Activated CD8-positive, alpha-beta memory T cell treated with anti-CD3 and anti-CD28 coated beads for 36 hours (primary cell): ENCODE data around the gene PGAP3. TPM values are rescaled to one million over a fixed set of nuclear protein-coding genes. Genes with fewer than 3 reads are reported as not detected.

ENCODE experiments used
- CTCF ChIA-PET: fragments of 350-600 bp; sonication (Branson Sonifier 250); formaldehyde crosslinking; loops from one replicate; lab custom pipeline; 2021; ENCODE audit warnings: antibody characterized with exemption; lab: Charles Lee
- POLR2A ChIA-PET: fragments of 350-600 bp; sonication (Branson Sonifier 250); formaldehyde crosslinking; loops from one replicate; lab custom pipeline; 2021; ENCODE audit warnings: antibody characterized with exemption; lab: Charles Lee
- total RNA-seq, 2 experiments: library from RNA; stranded (reverse); gene quantifications; one replicate each; pipeline ENCODE4 v1.2.3, GENCODE V29; 2021

PGAP3 gene
- total RNA-seq, 2 experiments from 2014 or later, result 6.6 to 8.6 TPM

DNA sequence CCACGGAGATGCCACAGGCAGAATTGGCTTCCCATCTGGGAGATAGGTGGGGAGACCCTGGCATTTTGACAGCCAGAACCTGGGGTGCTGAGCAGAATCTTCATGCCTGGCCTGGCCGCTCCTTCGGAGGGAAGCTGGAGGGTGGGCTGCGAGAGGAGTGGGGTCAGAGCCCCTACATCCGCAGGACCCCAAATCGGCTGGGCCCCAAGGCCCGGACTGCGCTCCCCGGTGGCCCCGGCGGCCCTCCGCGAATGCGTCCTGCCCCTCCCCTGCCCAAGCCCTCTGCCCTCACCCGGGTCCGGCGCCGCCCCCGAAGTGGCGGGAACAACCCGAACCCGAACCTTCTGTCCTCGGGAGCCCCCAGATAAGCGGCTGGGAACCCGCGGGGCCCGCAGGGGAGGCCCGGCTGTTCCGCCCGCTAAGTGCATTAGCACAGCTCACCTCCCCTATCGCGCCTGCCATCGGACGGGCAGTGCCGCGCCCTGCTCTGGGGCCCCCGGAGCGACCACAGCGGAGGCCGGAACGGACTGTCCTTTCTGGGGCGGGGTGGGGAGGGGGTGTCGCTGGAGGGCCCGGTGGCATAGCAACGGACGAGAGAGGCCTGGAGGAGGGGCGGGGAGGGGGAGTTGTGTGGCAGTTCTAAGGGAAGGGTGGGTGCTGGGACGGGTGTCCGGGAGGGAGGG lies 20.5 kb downstream of the PGAP3 start:
- CTCF ChIA-PET, result interaction anchor here (0.6 to 4.1 kb wide), 7 partner anchors 11 to 67 kb away, joined by 3 to 28 read pairs (median 4); partner anchors contain the start of gene PGAP3
- POLR2A ChIA-PET, result interaction anchor here (1.0 kb wide), 1 partner anchor 63 kb away, joined by 3 read pairs; the partner anchor contains the start of gene MIEN1

DNA sequence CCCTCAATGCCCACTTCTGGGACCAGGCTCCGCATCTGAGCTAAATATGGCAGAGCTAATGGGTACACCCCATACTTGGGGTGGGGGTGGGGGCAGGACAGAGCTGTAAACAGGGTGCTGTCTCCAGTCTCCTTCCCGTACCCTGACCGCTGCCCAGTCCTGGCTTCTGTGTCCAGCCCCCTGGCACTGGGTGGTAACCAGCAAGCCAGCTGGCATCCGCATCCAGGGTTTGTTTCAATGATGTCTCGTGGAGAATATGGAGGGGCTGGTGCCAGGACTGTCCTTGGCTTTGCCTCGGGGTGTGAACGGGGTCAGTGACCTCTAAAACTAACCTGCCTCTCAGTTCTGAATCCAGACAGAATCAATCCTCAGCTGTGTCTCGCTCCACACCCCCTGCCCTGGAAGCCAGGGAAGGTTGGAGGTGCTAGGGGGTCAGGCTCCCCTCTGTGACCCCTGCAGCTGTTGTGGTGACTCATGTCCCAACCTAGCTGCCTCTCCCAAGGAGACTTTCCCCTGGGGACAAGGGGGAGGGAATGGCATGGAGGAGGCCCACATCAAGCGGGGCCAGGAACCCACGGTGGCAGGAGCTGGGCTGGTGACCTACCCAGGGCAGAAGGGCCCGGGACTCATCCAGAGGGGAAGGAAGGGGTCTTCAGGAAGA lies 21.1 kb downstream of the PGAP3 start:
- ChIA-PET POLR2A (interaction anchor here (1.0 kb wide), 1 partner anchor 63 kb away, joined by 3 read pairs; the partner anchor contains the start of gene MIEN1), CTCF (interaction anchor here (1.1 to 4.1 kb wide), 7 partner anchors 13 to 146 kb away, joined by 3 to 28 read pairs (median 6); partner anchors contain the start of gene PGAP3)

DNA sequence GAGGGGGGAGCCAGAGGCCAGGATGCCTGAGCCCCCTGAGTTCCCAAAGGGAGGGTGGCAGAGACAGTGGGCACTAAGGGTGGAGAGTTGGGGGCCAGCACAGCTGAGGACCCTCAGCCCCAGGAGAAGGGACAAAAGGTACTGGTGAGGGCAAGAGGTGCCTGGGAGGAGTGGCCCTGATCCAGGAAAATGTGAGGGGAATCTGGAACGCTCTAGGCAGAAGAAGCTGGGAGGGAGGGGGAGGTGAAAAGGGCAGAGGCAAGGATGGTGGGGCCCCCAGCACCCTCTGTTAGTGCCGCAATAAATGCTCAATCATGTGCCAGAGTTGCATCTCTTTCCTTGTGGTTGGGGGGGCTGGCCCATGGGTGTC lies 21.6 kb downstream of the PGAP3 start:
- CTCF ChIA-PET, result interaction anchor here (1.1 to 4.1 kb wide), 5 partner anchors 13 to 146 kb away, joined by 3 to 19 read pairs (median 6); no protein-coding TSS in a partner anchor
- POLR2A ChIA-PET, result no interaction called here

DNA sequence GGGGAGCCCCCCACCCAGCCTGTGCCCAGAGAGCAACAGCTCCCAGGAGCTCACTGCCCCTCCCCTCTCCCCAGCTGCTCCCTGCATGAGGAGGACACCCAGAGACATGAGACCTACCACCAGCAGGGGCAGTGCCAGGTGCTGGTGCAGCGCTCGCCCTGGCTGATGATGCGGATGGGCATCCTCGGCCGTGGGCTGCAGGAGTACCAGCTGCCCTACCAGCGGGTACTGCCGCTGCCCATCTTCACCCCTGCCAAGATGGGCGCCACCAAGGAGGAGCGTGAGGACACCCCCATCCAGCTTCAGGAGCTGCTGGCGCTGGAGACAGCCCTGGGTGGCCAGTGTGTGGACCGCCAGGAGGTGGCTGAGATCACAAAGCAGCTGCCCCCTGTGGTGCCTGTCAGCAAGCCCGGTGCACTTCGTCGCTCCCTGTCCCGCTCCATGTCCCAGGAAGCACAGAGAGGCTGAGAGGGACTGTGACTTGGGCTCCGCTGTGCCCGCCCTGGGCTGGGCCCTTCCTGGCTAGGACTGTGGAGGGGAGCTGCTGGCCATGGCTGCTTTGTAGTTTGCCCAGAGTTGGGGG lies 22.1 kb downstream of the PGAP3 start:
- POLR2A ChIA-PET, result no interaction called here
- CTCF ChIA-PET, result interaction anchor here (1.3 to 4.1 kb wide), 3 partner anchors 42 to 147 kb away, joined by 3 to 19 read pairs (median 6); no protein-coding TSS in a partner anchor

DNA sequence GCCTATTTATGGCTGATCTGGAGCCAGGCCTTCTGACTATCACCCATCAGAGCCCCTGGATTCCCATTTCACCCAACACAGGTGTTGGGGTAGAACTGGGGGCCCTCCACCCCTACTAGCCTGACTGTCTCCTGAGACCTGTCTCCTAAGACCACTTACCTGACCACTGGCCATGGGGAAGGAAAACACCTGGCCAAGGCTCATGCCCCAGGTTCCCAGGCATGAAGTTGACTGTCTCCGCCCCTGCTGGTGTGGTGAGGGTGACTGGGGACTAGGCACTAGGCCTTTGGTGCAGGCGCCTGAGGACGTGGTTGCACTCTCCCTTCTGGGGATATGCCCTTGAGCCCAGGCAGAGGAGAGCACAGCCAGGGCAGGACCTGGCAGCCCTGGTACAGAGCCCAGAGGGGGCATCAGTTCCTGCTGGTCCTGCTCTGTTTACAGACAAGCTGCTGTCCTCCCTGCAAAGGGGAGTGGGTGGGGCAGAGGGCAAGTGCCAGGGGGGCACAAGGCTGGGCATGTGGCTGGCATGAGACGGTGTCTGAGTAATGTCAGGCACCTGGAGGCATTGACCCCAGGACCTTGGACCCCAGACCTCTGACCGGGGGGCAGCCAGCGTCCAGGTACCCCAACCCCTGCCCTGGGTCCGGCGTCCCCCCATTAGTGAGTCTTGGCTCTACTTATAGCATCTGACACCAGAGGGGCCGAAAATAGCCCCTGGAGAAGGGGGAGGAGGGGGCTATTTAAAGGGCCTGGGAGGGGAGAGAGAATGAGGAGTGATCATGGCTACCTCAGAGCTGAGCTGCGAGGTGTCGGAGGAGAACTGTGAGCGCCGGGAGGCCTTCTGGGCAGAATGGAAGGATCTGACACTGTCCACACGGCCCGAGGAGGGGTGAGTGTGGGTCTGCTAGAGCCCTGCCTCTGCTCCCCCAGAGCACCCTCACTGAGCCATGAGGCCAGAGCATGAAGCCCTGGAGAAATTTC lies 23.0 kb downstream of the PGAP3 start, which contains the start of gene TCAP:
Gene TCAP (plus strand): TSS at position 769 of the 981 bp plus-strand sequence. CDS start 11 bp downstream, at position 780.
- ChIA-PET POLR2A (no interaction called here), CTCF (interaction anchor here (1.5 to 4.1 kb wide), 3 partner anchors 10 to 43 kb away, joined by 5 to 19 read pairs (median 6); no protein-coding TSS in a partner anchor)

DNA sequence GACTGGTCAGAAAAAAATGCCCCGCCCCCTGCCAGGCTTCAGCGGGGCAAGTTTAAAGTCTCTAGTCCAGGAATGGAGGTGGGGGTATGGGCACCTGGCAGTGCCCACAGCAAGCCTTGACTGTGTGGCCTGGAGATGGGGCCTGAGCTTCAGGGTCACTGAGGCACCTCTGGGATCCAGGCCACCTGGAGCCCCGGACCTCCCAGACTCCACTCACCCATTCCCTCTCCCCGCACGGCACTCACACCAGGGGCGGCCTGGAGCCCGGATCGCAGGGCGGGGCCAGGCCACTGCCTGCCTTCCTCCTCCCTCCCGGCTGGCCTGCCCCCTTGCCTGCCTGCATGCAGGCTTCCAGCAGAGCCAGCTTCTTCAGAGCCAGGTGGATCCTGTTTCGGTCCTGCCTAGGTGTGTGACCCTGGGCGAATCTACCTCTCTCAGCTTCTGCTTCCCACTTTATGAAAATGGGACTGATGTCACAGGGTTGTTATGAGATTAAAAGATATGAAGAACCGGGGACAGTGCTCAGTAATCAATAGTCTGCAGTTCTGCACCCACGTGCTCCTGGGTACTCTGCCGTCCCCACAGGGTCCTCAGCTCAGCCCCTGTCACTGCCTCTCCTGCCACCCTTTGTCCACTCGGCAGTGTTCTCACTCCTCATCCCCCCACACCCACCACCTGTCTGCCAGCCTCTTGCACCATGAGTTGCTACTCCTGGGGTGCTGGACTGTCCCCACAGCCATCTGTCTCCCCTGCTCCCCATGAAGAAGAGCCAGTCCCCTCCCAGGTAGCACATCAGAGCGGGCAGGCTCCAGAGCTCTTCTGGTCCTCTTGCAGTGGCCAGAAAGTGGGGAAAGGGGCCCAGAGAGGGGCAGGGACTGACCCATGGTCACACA lies 23.9 kb downstream of the PGAP3 start:
- CTCF ChIA-PET, result interaction anchor here (1.8 kb wide), 1 partner anchor 10 kb away, joined by 5 read pairs; no protein-coding TSS in a partner anchor
- POLR2A ChIA-PET, result no interaction called here

DNA sequence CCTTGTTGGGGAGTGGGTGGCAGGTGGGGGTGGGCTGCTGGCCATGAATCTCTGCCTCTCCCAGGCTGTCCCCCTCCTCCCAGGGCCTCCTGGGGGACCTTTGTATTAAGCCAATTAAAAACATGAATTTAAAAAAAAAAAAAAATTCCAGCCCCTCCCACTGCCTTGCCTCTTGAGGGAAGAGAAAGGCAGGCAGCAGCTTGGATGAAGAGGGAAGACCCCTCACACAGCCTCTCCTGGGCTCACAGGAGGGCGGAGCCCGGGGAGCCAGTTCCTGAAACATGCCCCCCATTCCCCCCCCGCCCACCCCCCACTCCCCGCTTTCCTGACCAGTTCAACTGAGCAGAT lies 24.5 kb downstream of the PGAP3 start:
- POLR2A ChIA-PET, result no interaction called here
- CTCF ChIA-PET, result interaction anchor here (1.8 kb wide), 1 partner anchor 9 kb away, joined by 5 read pairs; no protein-coding TSS in a partner anchor

DNA sequence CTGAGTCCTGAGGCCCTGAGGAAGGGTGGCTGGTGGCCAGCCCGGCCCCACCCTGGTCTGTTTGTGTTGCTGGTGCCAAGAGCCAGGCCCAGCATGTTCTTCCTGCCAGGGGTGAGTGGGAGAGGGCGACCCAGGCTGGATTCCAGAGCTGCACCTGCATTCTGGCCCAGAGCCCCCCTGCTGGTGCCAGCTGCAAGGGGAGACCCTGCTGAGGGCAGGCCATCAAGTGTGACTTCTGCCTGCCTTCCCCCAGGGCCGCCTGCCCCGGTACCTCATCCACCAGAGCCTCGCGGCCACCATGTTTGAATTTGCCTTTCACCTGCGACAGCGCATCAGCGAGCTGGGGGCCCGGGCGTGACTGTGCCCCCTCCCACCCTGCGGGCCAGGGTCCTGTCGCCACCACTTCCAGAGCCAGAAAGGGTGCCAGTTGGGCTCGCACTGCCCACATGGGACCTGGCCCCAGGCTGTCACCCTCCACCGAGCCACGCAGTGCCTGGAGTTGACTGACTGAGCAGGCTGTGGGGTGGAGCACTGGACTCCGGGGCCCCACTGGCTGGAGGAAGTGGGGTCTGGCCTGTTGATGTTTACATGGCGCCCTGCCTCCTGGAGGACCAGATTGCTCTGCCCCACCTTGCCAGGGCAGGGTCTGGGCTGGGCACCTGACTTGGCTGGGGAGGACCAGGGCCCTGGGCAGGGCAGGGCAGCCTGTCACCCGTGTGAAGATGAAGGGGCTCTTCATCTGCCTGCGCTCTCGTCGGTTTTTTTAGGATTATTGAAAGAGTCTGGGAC lies 25.1 kb downstream of the PGAP3 start:
- CTCF ChIA-PET, result interaction anchor here (1.8 kb wide), 1 partner anchor 8 kb away, joined by 5 read pairs; no protein-coding TSS in a partner anchor
- POLR2A ChIA-PET, result no interaction called here

DNA sequence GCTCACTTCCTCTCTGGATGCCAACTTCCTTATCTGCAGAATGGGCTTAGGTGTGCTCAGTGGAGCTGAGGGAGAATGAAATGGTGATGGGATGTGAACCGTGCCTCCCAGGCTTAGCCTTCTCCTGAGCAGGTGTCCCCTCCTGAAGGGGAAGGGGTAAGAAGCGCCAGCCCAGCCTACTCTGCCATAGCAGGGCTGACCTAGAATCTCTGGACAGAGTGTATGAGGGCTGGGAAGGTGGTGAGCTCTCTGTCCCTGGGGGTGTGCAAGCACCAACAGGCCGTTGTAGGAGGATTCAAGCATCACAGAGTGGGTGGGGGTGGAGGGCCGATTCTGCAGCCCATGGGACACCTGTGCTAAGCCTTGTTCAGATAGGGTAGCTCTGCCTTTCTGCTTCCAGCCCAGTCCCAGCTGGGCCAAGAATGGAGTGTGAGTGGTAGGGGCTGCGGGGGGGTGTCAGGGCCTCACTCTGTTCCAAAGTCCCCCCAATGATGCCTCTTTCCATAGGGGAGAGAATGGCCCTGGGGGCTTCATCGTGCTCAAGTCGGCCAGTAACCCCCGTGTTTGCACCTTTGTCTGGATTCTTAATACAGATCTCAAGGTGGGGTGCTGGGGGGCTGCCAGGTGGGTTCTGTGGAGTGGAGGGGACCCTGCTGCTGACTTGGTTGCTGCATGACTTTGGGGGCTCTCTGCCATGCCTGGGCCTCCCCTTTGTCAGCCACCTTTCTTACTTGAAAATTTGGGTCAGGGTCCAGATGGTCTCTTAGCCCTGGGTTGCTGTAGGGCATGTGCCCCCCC lies 25.9 kb downstream of the PGAP3 start:
- CTCF ChIA-PET, result interaction anchor here (1.2 kb wide), 1 partner anchor 10 kb away, joined by 3 read pairs; no protein-coding TSS in a partner anchor
- POLR2A ChIA-PET, result no interaction called here

DNA sequence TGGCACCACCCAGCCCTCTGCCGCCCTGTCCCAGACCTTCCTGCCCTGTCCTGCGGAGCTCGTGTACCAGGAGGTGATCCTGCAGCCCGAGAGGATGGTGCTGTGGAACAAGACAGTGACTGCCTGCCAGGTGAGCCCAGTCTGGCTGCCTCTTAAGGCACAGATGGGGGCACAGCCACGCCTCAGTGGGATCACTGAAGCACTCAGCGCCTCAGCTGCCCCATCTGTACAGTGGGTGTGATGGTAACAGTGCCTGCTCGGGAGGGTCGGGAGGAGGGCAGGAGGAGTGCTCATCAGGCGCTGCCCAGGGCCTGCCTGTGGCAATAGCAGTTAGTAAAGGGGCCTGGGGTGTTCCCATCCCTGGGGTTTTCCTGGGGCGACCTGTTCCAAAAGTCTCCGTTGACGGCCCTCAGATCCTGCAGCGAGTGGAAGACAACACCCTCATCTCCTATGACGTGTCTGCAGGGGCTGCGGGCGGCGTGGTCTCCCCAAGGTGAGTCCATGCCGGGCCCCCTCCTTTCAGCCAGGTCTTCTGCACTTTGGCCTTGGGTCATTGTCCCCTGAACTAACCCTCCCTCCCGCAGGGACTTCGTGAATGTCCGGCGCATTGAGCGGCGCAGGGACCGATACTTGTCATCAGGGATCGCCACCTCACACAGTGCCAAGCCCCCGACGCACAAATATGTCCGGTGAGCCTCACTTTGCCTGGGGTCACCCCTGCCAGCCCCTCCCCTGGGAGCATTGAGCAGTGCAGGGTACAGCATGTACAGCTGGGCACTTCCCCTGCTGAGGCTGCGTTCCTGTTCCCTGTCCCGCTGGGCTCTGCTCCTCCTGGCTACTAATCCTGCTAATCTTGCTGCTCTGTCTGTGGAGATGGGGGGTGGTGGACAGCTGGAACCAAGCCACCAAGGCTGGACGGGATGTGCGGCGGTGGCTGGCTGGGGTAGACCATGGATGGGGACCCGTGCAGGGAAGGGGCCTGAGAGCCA lies 27.2 kb downstream of the PGAP3 start:
- POLR2A ChIA-PET, result no interaction called here
- CTCF ChIA-PET, result interaction anchor here (1.2 kb wide), 1 partner anchor 11 kb away, joined by 3 read pairs; no protein-coding TSS in a partner anchor

DNA sequence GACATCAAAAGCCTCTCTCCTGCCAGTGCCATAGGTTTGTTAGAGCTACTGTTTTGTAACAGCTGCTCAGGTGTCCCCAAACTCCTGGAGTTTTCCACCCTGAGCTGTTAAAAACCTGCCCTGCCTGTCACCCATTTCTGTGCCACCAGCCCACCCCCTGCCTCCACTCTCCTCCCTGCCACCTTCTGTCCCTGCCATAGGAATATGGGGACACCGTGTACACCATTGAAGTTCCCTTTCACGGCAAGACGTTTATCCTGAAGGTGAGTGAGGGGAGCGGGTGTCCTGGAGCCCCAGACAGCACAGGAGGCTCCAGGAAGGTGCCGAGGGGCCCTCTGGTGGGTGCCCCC lies 27.9 kb downstream of the PGAP3 start:
- ChIA-PET POLR2A (no interaction called here), CTCF (no interaction called here)

DNA sequence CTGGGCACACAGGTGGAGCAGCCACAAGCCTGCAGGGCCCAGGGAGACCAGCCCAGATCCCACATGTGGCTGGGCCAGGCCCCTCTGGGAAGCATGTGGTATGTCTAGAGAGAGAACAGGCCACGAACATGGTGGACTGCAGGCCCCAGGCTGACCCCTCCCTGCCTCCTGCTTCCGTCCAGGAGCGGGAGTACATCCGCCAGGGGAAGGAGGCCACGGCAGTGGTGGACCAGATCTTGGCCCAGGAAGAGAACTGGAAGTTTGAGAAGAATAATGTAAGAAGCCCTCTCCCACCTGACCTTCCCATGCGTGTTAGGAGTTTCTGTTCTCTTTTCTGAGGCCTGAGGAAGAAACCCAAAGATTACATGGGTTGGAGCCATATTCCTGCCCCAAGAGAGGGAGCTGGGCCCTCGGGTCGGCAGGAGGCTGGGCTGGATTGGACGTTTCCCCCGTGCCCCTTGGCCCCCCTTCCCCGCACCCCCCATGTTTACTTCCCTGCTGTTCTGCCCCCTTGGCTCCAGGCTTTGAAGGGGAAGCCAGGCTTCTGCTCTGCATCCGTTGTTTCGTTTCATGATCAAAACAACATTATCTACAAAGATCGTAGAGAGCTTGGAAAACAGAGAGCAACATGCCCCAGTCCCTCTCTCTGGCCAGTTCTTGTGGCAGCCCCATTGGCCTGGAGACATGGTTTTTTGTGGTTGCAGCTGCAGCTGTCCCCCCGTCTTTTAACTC lies 28.4 kb downstream of the PGAP3 start:
- ChIA-PET CTCF (no interaction called here), POLR2A (no interaction called here)

DNA sequence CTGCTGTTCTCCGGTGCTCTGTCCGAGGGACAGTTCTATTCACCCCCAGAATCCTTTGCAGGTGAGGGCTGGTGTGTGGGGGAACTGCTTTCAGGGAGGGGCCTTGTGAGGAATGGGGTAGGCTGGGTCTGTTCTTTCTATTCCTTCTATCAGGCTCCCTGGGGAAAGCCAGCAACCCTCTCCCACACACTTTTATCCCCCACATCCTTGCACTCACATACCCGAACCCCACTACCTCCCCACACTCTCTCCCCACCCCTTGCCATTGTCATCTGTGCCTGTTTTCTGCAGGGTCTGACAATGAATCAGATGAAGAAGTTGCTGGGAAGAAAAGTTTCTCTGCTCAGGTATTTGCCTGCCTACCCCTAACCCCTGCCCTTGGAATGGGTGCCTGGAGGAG lies 29.1 kb downstream of the PGAP3 start:
- POLR2A ChIA-PET, result no interaction called here
- CTCF ChIA-PET, result interaction anchor here (0.5 kb wide), 1 partner anchor 431 kb away, joined by 3 read pairs; no protein-coding TSS in a partner anchor

DNA sequence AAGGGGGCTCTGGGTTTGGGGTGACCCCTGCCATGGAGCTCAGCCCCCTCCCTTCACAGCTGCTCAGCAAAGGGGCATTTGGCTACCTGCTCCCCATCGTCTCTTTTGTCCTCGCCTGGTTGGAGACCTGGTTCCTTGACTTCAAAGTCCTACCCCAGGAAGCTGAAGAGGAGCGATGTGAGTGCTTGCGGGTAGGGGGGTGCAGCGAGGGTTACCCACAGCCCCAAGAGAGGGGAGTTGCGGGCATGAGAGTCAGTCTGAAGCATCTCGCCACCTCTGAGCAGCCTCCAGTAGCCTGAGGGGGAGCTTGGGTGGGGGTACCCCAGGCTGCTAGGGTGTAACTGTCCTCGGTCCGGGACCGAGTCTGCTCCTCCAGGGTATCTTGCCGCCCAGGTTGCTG lies 29.5 kb downstream of the PGAP3 start:
- CTCF ChIA-PET, result interaction anchor here (0.5 kb wide), 1 partner anchor 432 kb away, joined by 3 read pairs; no protein-coding TSS in a partner anchor
- POLR2A ChIA-PET, result no interaction called here
